ENCODE measurements around the gene KDM2A. TPM values are rescaled to one million over a fixed set of nuclear protein-coding genes. Genes with fewer than 3 reads are reported as not detected.

The KDM2A gene
- total RNA-seq, 3 donors from 2014 or later (not counting 1 experiment from before 2014, with no cell fraction given): 268 to 312 (median 283) TPM

- Mint-ChIP-seq H3K4me1 (peaks cover 78 to 83% of the 10 kb centered on the region in 2 donors), H3K27me3 (ENCODE audit: low read depth in 2 of 2) (no peaks in the 10 kb centered on the region), H3K27ac (peak overlapping the region; percentile 96 to 97), H3K4me3 (peak overlapping the region; percentile 97), H3K9me3 (no peaks in the 10 kb centered on the region), H3K36me3 (no peaks in the 10 kb centered on the region)
- WGBS (ENCODE audit: insufficient coverage): 38% methylated on average over 14 of the region's 14 CpGs
- Histone ChIP-seq H3K9me3 (ENCODE audit: control insufficient read depth, insufficient read depth, low read length) (no peaks in the 10 kb centered on the region), H3K4me3 (ENCODE audit: low read length) (no peak overlapping the region), H3K27me3 (ENCODE audit: control insufficient read depth, insufficient read depth, low read length) (no peaks in the 10 kb centered on the region), H3K4me1 (ENCODE audit: control insufficient read depth, insufficient read depth, low read length) (peaks cover 100% of the 10 kb centered on the region), H3K27ac (ENCODE audit: low read length) (peak overlapping the region; percentile 95), H3K36me3 (ENCODE audit: control insufficient read depth, insufficient read depth, low read length) (peaks cover 53% of the 10 kb centered on the region)
- ATAC-seq: no peak
- no peak for DNase-seq
- no peak for TF ChIP-seq CTCF (IDR thresholded peaks at IDR 0.05)
- intact Hi-C loops (cut with micrococcal nuclease): no loop called here
These were observed 154.4 kb downstream of the KDM2A start for GRCh38 chr11:67273260-67273990.

- ATAC-seq (no peak), DNase-seq (no peak)
- 48% methylated on average over 35 of the region's 35 CpGs for WGBS (ENCODE audit: insufficient coverage)
- Histone ChIP-seq H3K4me3 (ENCODE audit: low read length) (no peak overlapping the region), H3K27ac (ENCODE audit: low read length) (peak overlapping the region; percentile 95), H3K9me3 (ENCODE audit: control insufficient read depth, insufficient read depth, low read length) (no peaks in the 10 kb centered on the region), H3K27me3 (ENCODE audit: control insufficient read depth, insufficient read depth, low read length) (no peaks in the 10 kb centered on the region), H3K36me3 (ENCODE audit: control insufficient read depth, insufficient read depth, low read length) (peaks cover 57% of the 10 kb centered on the region), H3K4me1 (ENCODE audit: control insufficient read depth, insufficient read depth, low read length) (peaks cover 100% of the 10 kb centered on the region)
- intact Hi-C loops (cut with micrococcal nuclease): no loop called here
- H3K4me1 Mint-ChIP-seq: peaks cover 78 to 81% of the 10 kb centered on the region in 2 donors
- no peaks in the 10 kb centered on the region for H3K36me3 Mint-ChIP-seq
- H3K27me3 Mint-ChIP-seq (ENCODE audit: low read depth in 2 of 2): no peaks in the 10 kb centered on the region
- peak overlapping the region; percentile 96 to 97 for H3K27ac Mint-ChIP-seq
- no peak for TF ChIP-seq CTCF (IDR thresholded peaks at IDR 0.05)
- peak overlapping the region; percentile 80 for H3K4me3 Mint-ChIP-seq
- no peaks in the 10 kb centered on the region for H3K9me3 Mint-ChIP-seq
These were observed 155.9 kb downstream of the KDM2A start for GRCh38 chr11:67274768-67275605.

- peak overlapping the region; percentile 95 for H3K27ac ChIP-seq (ENCODE audit: low read length)
- H3K27ac Mint-ChIP-seq: peak overlapping the region; percentile 96 to 97
- H3K27me3 ChIP-seq (ENCODE audit: control insufficient read depth, insufficient read depth, low read length): no peaks in the 10 kb centered on the region
- peaks cover 100% of the 10 kb centered on the region for H3K4me1 ChIP-seq (ENCODE audit: control insufficient read depth, insufficient read depth, low read length)
- TF ChIP-seq CTCF (IDR thresholded peaks at IDR 0.05): no peak
- H3K36me3 ChIP-seq (ENCODE audit: control insufficient read depth, insufficient read depth, low read length): peaks cover 65% of the 10 kb centered on the region
- H3K9me3 ChIP-seq (ENCODE audit: control insufficient read depth, insufficient read depth, low read length): no peaks in the 10 kb centered on the region
- H3K27me3 Mint-ChIP-seq (ENCODE audit: low read depth in 2 of 2): no peaks in the 10 kb centered on the region
- ATAC-seq (no peak), DNase-seq (peak in 1 of 2 donors; percentile 66)
- WGBS (ENCODE audit: insufficient coverage): 56% methylated on average over 17 of the region's 17 CpGs
- H3K9me3 Mint-ChIP-seq: no peaks in the 10 kb centered on the region
- H3K4me1 Mint-ChIP-seq: peaks cover 73 to 77% of the 10 kb centered on the region in 2 donors
- H3K4me3 Mint-ChIP-seq: peak overlapping the region; percentile 80
- intact Hi-C loops (cut with micrococcal nuclease): no loop called here
- H3K36me3 Mint-ChIP-seq: no peaks in the 10 kb centered on the region
- no peak overlapping the region for H3K4me3 ChIP-seq (ENCODE audit: low read length)
These were observed 156.7 kb downstream of the KDM2A start for GRCh38 chr11:67275606-67276409.

Data from natural killer cell (primary cell).